WTC11 (cell line): ENCODE data around the gene PTPRN2. TPM values are rescaled to one million over a fixed set of nuclear protein-coding genes. Genes with fewer than 3 reads are reported as not detected.

Source experiments
- ATAC-seq: fragments of 200-7000 bp; cut with Tn5 transposase; 2 replicates; pipeline ENCODE4 v1.10.0; 2021; ENCODE audit warnings: mild to moderate bottlenecking, moderate library complexity
- CTCF ChIA-PET: fragments of 300-600 bp; sonication (Branson Sonifier 250); formaldehyde crosslinking; loops from one replicate; lab custom pipeline; 2021; ENCODE audit warnings: antibody characterized with exemption; lab: Charles Lee
- POLR2A ChIA-PET: fragments of 350-600 bp; sonication (Branson Sonifier 250); formaldehyde crosslinking; loops from one replicate; lab custom pipeline; 2021; ENCODE audit warnings: antibody characterized with exemption; lab: Charles Lee
- DNase-seq: peaks from one replicate; pipeline ENCODE4 v3.0.0; 2021; ENCODE audit warnings: low spot score
- H3K27ac Mint-ChIP-seq: 2 replicates; pipeline ENCODE4 v1.8.0; 2021; ENCODE audit warnings: mixed read lengths
- H3K27me3 Mint-ChIP-seq: 2 replicates; pipeline ENCODE4 v1.8.0; 2021; ENCODE audit warnings: low read depth, mild to moderate bottlenecking, moderate library complexity, mixed read lengths
- H3K36me3 Mint-ChIP-seq: 2 replicates; pipeline ENCODE4 v1.8.0; 2021; ENCODE audit warnings: mixed read lengths
- H3K4me1 Mint-ChIP-seq: 2 replicates; pipeline ENCODE4 v1.8.0; 2022; ENCODE audit warnings: mixed read lengths
- H3K4me3 Mint-ChIP-seq: 2 replicates; pipeline ENCODE4 v1.8.0; 2021; ENCODE audit warnings: mild to moderate bottlenecking, moderate library complexity, mixed read lengths
- H3K9me3 Mint-ChIP-seq: 2 replicates; pipeline ENCODE4 v1.8.0; 2021; ENCODE audit warnings: mixed read lengths
- ATF1 ChIP-seq: sonication (generic); formaldehyde crosslinking; IDR thresholded peaks from 2 replicates; pipeline ENCODE4 v1.8.1; 2023; ENCODE audit warnings: mild to moderate bottlenecking, moderate library complexity, missing genetic modification reagents
- CREB1 ChIP-seq: sonication (generic); formaldehyde crosslinking; IDR thresholded peaks from 2 replicates; pipeline ENCODE4 v1.8.0; 2023; ENCODE audit warnings: mild to moderate bottlenecking, missing genetic modification reagents
- ELF4 ChIP-seq: sonication (generic); formaldehyde crosslinking; IDR thresholded peaks from 2 replicates; pipeline ENCODE4 v1.8.1; 2022; ENCODE audit warnings: low read depth, mild to moderate bottlenecking, moderate library complexity, missing genetic modification reagents
- EMX1 ChIP-seq: fragments of 250-450 bp; sonication (Bioruptor Pico); IDR thresholded peaks from 2 replicates; pipeline ENCODE4 v1.8.0; 2021; ENCODE audit warnings: mild to moderate bottlenecking
- NFE2L1 ChIP-seq: sonication (generic); formaldehyde crosslinking; IDR thresholded peaks from 2 replicates; pipeline ENCODE4 v1.8.1; 2023; ENCODE audit warnings: missing genetic modification reagents
- NFYB ChIP-seq: sonication (generic); formaldehyde crosslinking; conservative IDR thresholded peaks from 2 replicates; pipeline ENCODE4 v1.8.0; 2022; ENCODE audit warnings: low read depth, missing genetic modification reagents
- NR1H2 ChIP-seq: sonication (generic); formaldehyde crosslinking; IDR thresholded peaks from 2 replicates; pipeline ENCODE4 v1.9.0; 2021; ENCODE audit warnings: mild to moderate bottlenecking, moderate library complexity, missing genetic modification reagents
- PREB ChIP-seq: sonication (generic); formaldehyde crosslinking; IDR thresholded peaks from 2 replicates; pipeline ENCODE4 v1.8.1; 2022; ENCODE audit warnings: mild to moderate bottlenecking, missing genetic modification reagents, moderate library complexity, borderline replicate concordance
- RORB ChIP-seq: fragments of 250-450 bp; sonication (Bioruptor Pico); IDR thresholded peaks from 2 replicates; pipeline ENCODE4 v1.9.0; 2021; ENCODE audit warnings: mild to moderate bottlenecking
- SMAD3 ChIP-seq: sonication (generic); formaldehyde crosslinking; IDR thresholded peaks from 2 replicates; pipeline ENCODE4 v1.8.0; 2022; ENCODE audit warnings: missing genetic modification reagents, mild to moderate bottlenecking, borderline replicate concordance
- ZNF219 ChIP-seq: sonication (generic); formaldehyde crosslinking; IDR thresholded peaks from 2 replicates; pipeline ENCODE4 v1.8.0; 2023; ENCODE audit warnings: missing genetic modification reagents, mild to moderate bottlenecking, borderline replicate concordance
- ZNF396 ChIP-seq: fragments of 250-450 bp; sonication (Bioruptor Pico); IDR thresholded peaks from 2 replicates; pipeline ENCODE4 v1.8.0; 2021; ENCODE audit warnings: mild to moderate bottlenecking, moderate library complexity, borderline replicate concordance
- ZNF423 ChIP-seq: fragments of 250-450 bp; sonication (Bioruptor Pico); IDR thresholded peaks from 2 replicates; pipeline ENCODE4 v2.1.2; 2022; ENCODE audit warnings: mild to moderate bottlenecking, moderate library complexity
- ZNF532 ChIP-seq: fragments of 250-450 bp; sonication (Bioruptor Pico); IDR thresholded peaks from 2 replicates; pipeline ENCODE4 v1.9.0; 2021; ENCODE audit warnings: mild to moderate bottlenecking, borderline replicate concordance
- total RNA-seq: library from RNA; stranded (reverse); gene quantifications from 3 replicates; pipeline ENCODE4 v1.2.3, GENCODE V29; 2021
- TF ChIP-seq, protein P1 (sequence below): sonication (generic); formaldehyde crosslinking; IDR thresholded peaks from 2 replicates; pipeline ENCODE4 v1.8.0; 2023; ENCODE audit warnings: missing genetic modification reagents
- TF ChIP-seq, protein P2 (sequence below): sonication (generic); formaldehyde crosslinking; IDR thresholded peaks from 2 replicates; pipeline ENCODE4 v1.8.0; 2022; ENCODE audit warnings: mild to moderate bottlenecking, missing genetic modification reagents
- TF ChIP-seq, protein P3 (sequence below): fragments of 250-450 bp; sonication (Bioruptor Pico); IDR thresholded peaks from 2 replicates; pipeline ENCODE4 v2.1.2; 2022; ENCODE audit warnings: mild to moderate bottlenecking, moderate library complexity
- TF ChIP-seq, protein P4 (sequence below): fragments of 250-450 bp; sonication (Bioruptor Pico); IDR thresholded peaks from 2 replicates; pipeline ENCODE4 v1.8.0; 2021; ENCODE audit warnings: mild to moderate bottlenecking
- TF ChIP-seq, protein P5 (sequence below): sonication (generic); formaldehyde crosslinking; IDR thresholded peaks from 2 replicates; pipeline ENCODE4 v1.8.0; 2022; ENCODE audit warnings: mild to moderate bottlenecking, missing genetic modification reagents

Gene PTPRN2
- total RNA-seq, 1 experiment from 2014 or later = 4.7 TPM

DNA sequence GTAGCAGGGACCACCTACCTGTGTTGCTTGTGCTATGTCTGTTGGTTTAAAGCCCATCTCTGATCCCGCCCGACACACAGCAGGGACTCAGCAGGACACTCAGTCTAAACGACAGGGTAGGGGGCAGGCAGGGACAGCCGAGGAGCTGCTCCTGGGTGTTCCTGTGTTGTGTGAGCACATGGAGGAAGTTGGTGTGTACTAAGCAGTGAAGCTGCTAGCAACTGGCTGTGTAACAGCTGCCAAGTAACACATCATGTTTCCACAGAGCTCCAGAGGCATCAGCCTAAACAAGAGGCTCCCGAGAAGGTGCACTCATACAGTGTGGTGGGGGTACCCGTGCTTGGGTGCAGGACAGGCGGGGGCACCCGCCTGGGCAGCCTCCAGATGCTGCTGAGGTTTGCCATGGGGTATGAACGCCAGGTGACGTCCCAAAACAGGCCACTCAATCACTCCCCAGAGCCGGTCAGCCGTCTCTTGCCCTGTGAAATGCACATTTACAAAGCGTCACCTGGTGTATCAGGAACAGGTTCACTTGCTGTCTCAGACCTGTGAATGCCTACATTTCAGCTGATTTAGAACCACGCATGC lies 59.6 kb downstream of the PTPRN2 start:
- ChIA-PET POLR2A (no interaction called here), CTCF (no interaction called here)
- Mint-ChIP-seq H3K4me3 (no peak overlapping the region), H3K9me3 (no peaks in the 10 kb centered on the region), H3K27me3 (no peaks in the 10 kb centered on the region; the same call in 1 of the 2 replicates), H3K27ac (no peak overlapping the region), H3K36me3 (no peaks in the 10 kb centered on the region), H3K4me1 (peaks cover 3% of the 10 kb centered on the region)
- no peak for ATAC-seq
- DNase-seq = no peak
- no peak for TF ChIP-seq NFE2L1 (CRISPR knock-in tag)
- peak; percentile 30; the same call in 1 of the 2 replicates for TF ChIP-seq ZNF423 (CRISPR knock-in tag)

- POLR2A ChIA-PET = no interaction called here
- CTCF ChIA-PET = no interaction called here
- Mint-ChIP-seq H3K27ac (no peak overlapping the region), H3K9me3 (peaks cover 5% of the 10 kb centered on the region), H3K27me3 (peaks cover 3% of the 10 kb centered on the region), H3K4me1 (peaks cover 3% of the 10 kb centered on the region), H3K36me3 (peaks cover 5% of the 10 kb centered on the region), H3K4me3 (no peak overlapping the region)
- TF ChIP-seq ATF1 (CRISPR knock-in tag) (no peak), CREB1 (CRISPR knock-in tag) (no peak), SMAD3 (CRISPR knock-in tag) (no peak), ZNF219 (no peak), ELF4 (CRISPR knock-in tag) (no peak), PREB (CRISPR knock-in tag) (no peak), RORB (CRISPR knock-in tag) (no peak), NR1H2 (CRISPR knock-in tag) (no peak), ZNF396 (CRISPR knock-in tag) (no peak), EMX1 (CRISPR knock-in tag) (no peak), NFYB (CRISPR knock-in tag) (no peak), ZNF532 (CRISPR knock-in tag) (no peak)
- TF ChIP-seq, protein P1, sequence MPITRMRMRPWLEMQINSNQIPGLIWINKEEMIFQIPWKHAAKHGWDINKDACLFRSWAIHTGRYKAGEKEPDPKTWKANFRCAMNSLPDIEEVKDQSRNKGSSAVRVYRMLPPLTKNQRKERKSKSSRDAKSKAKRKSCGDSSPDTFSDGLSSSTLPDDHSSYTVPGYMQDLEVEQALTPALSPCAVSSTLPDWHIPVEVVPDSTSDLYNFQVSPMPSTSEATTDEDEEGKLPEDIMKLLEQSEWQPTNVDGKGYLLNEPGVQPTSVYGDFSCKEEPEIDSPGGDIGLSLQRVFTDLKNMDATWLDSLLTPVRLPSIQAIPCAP (CRISPR knock-in tag) = no peak
- TF ChIP-seq, protein P2, sequence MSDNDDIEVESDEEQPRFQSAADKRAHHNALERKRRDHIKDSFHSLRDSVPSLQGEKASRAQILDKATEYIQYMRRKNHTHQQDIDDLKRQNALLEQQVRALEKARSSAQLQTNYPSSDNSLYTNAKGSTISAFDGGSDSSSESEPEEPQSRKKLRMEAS (CRISPR knock-in tag) = no peak
- TF ChIP-seq, protein P3, sequence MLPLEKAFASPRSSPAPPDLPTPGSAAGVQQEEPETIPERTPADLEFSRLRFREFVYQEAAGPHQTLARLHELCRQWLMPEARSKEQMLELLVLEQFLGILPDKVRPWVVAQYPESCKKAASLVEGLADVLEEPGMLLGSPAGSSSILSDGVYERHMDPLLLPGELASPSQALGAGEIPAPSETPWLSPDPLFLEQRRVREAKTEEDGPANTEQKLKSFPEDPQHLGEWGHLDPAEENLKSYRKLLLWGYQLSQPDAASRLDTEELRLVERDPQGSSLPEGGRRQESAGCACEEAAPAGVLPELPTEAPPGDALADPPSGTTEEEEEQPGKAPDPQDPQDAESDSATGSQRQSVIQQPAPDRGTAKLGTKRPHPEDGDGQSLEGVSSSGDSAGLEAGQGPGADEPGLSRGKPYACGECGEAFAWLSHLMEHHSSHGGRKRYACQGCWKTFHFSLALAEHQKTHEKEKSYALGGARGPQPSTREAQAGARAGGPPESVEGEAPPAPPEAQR (CRISPR knock-in tag) = no peak
- TF ChIP-seq, protein P4, sequence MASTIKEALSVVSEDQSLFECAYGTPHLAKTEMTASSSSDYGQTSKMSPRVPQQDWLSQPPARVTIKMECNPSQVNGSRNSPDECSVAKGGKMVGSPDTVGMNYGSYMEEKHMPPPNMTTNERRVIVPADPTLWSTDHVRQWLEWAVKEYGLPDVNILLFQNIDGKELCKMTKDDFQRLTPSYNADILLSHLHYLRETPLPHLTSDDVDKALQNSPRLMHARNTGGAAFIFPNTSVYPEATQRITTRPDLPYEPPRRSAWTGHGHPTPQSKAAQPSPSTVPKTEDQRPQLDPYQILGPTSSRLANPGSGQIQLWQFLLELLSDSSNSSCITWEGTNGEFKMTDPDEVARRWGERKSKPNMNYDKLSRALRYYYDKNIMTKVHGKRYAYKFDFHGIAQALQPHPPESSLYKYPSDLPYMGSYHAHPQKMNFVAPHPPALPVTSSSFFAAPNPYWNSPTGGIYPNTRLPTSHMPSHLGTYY (CRISPR knock-in tag) = no peak
- TF ChIP-seq, protein P5, sequence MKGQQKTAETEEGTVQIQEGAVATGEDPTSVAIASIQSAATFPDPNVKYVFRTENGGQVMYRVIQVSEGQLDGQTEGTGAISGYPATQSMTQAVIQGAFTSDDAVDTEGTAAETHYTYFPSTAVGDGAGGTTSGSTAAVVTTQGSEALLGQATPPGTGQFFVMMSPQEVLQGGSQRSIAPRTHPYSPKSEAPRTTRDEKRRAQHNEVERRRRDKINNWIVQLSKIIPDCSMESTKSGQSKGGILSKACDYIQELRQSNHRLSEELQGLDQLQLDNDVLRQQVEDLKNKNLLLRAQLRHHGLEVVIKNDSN (CRISPR knock-in tag) = no peak
- no peak for ATAC-seq
- DNase-seq = no peak
Measured at GRCh38 chr7:158527495-158527894, 60.1 kb downstream of the PTPRN2 start.
